ENCODE measurements around the gene NMRAL1.

NMRAL1 gene

DNA sequence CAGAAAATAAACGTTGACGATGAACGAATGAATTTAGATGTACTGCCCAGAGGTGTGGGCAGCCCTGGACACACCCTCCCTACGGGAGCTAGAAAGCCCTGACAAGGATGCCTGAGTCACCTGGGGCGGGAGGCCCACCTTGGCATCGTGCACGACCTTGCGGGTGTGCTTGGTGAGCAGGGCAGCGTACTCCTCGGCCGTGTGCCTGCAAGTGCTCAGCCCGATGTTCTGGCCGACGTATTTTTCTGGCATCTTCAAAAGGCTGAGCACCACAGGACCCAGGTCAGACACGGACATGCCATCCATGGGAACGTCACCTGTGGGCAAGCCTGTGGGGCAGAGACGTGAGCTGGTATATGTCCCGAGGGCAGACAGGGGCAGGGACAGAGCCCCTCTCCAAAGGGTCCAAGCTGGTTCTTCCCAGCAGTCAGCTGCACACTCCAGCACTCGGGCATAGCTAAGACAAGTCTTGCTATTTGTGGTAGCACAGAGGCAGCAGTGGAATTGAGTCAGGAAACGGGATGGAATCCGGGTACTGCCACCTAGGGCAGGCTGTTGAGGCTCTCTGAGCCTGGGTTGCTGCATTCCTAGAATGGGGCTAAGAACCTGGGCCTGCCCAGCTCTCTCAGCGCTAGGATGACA is 10.8 kb downstream of the NMRAL1 start:
- DNase-seq: no peak

DNA sequence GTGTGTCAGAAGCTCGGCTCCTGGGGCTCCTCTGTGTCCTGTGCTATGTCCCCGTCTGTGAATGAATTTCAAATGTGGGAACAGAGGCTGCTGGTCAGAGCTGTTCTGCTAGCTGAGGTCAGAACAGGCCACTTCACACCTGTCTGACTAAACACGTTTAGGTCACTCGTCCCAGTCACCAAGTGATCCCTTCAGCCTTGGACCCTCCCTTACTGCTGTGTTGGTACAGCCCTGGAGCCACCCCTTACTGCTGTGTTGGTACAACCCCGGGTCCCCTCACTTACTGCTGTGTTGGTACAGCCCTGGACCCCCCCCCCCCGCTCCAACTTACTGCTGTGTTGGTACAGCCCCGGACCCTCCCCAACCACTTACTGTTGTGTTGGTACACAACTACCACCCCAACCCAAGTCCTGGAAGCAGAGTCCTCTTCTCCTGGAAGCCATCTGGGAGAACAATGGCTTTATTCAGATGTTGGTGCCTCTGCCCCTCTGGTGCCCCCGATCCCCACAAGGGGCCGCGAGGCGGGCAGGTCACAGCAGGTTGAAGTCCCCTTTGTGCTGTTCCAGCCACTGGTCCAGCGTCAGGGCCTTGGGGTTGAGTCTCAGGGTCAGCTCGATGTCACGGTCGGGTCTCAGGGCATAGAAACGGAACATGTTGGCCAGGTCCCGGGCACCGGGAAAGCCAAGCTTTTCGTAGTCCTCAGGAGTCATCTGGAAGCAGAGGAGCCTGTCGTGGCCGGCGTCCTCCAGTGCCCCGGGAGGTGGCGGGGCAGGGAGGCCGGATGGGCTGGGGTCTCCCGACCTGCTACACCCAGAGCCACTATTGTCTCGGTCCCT is 13.0 kb downstream of the NMRAL1 start:
- no peak for DNase-seq

DNA sequence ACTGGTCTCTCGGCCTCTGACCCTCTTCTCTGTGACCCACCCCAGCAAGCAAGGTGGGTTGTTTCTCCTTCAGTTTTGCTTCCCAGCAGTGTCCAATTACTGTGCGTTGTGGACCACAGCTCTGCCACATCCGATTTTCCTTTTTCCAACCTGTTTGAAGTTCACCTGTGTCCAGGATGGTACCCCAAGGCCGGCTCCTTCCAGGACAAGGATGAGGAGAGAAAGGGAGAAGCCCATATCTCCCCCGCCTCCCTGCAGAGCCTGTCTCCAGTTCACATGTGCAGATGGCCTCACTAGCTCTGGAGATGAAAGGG is 13.5 kb downstream of the NMRAL1 start:
- DNase-seq: no peak

DNA sequence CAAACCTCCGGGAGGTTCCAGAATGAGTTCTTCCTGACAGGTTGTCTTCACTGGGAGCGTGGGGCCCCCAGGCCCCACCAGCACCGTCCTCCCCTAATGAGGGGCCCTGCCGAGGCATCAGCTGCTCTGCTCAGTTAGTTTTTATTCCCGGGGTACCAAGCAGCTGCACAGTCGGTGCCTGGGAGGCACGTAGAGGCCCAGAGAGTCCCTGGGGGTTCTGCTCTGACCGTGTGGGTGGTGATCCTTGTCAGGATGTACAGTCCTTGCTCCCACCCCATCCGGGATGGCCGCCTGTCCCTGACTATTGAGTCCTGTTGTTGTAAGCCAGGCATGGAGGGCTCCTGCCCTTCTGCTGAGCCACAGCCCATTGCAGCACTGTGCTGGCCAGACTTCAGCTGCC is 18.5 kb downstream of the NMRAL1 start:
- DNase-seq: no peak

DNA sequence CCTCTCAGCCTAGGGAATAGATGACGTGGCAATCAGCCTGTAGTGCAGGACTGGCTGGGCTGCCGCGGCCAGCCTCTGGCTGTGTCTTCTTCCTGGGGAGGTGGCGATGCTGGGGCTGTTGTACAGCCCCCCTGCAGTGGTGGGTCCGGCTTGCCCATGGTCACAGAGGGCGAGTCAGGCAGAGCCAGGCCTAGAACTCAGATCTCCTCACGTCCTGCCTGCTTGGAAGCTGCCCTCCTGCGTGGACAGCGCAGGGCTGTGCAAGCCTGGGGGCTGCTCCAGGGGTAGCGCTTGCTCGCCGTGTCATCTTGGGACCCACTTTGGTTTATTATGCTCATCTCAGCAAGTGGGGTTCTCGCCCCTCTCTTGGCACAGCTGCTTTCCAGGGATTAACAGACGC is 19.3 kb downstream of the NMRAL1 start:
- DNase-seq: no peak

DNA sequence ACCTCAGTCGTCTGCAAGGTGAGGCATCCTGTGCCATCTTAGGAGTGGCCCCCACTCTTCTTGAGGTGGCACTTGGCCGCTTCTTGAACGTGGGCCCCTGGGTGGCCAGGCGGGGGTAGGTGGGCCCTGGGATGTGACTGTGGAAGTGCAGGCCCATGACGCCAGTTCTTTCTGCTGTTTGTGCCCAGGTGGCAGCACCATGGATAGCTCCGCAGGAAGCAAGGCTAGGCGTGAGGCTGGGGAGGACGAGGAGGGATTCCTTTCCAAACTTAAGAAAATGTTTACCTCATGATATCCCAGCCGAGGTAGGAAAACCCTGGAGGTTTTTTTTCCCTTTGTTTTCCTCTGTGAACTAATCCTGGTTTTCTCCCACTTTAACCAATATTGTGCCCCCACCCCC is 19.8 kb downstream of the NMRAL1 start:
- no peak for DNase-seq

DNA sequence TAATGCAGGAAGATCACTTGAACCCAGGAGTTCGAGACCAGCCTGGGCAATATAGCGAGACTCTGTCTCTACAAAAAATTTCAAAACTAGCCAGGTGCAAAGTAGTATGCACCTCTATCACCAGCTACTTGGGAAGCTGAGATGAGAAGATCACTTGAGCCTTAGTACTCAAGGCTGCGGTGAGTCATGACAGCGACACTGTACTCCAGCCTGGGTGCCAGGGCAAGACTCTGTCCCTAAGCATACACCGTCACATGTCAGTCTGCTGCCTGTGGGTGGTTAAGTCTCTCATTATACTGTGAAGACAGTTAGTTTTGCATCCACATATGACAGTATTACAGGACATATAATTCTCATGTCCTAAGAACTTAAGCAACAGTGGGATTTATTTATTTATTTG is 21.8 kb downstream of the NMRAL1 start:
- no peak for DNase-seq

DNA sequence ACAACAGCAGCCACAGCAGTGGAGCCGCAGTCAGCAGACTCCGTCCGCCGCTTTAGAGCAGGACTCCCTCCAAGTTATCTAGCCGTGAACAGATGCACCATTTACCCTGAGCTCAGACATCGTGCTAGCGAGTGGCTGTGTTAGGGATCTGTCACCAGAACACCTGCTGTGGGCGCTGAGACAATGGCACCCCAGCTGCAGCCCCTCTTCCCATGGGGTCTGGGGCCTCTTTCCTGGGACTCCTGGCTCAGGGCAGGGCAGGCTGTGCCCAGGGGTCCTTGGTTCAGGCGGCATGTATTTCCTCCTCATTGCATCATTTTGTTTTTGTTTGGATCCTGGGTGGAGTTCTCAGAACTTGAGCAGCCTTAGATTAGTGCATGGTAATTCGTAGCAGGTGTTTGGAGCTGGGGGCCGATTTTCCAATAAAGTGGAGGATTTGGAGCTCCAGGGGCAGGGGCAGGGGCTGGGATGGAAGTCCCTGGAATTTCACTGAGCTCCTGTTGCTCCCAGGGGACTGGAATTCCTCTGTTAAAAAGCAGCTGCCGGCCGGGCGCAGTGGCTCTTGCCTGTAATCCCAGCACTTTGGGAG is 23.4 kb downstream of the NMRAL1 start:
- no peak for DNase-seq

DNA sequence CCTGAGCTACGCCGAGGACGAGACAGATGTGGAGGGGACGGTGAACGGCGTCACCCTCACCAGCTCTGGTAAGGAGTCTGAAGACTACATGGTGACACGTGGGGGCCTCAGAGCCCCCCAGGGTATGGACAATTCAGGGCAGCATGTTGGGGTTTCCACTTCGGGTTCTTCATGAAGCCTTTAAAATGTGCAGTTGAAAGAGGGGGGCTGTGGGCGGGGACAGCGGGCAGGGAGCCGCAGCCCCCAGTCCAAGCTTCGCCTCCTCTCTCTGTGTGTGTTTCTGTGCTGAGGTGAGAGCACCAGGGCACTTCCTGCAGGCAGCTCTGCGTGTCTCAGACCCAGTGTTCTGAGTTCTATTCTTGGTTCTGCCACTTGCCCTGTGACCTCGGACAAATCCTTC is 24.0 kb downstream of the NMRAL1 start:
- DNase-seq: no peak

DNA sequence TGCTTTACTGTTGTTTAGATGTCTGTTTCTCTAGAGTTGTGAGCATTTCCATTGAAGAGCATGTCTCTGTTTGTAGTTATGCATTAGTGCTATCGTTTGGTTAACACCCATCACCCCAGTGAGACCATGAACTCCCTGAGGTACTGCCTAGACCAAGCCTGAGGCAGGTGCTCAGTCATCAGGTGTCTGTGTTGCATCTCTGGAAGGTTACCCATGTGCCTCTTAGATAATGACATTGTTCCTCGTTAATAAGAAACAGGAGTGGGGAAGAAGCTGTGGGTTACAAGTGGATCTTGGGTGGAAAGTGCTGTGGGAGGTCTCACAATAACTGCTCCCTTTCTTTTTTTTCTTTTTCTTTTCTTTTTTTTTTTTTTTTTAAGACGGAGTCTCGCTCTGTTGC is 30.4 kb downstream of the NMRAL1 start:
- DNase-seq: no peak

DNA sequence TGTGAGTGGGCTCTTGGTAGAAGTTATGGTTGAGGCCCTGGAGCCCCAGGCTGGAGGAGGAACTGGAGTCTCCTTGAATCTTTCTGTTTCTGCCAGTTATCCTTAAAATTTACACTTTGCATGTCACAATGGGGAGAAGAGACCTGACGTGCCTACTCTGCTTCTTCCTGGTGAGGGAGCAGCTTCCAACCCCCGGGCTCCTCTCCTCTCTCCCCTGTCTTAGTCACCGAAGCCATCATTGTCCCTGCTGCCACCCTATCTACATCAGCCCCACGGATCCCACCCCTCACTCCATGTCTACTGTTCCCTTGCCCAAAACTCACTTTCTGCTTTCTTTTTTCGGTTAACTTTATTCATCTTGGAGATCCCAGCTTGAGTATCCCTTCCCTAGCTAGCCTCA is 31.2 kb downstream of the NMRAL1 start:
- DNase-seq: no peak

DNA sequence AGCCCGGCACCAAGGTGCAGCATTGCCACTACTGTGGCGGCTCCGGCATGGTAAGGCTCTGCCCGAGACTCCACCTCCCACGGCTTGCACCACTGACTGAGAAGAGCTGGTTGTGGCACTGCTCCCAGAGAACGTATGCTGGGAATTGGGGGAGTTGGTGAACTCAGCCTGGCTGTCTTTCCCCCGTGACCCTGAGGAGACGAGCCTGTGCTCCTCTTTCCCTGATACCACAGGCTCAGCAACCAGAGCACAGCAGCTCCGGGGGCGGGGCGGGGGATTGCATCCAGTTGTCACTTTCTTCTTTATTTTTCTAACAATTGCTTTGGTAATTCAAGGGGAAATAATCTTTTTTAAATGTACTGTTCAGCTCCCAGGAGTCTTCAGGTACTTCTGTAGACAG is 32.1 kb downstream of the NMRAL1 start:
- no peak for DNase-seq

DNA sequence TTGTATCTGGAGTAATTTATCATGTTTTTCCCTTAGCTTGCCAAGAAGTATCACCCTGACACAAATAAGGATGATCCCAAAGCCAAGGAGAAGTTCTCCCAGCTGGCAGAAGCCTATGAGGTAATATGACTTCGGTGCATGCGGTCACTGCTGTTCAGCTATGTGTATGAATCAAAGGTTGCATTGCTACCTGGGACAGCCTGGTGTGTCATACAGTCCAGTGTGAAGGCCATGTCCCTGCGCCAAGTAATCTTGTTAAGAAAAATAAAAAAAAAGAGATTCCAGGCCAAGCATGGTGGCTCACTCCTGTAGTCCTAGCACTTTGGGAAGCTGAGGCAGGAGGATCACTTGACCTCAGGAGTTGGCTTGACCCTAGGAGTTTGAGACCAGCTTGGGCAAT is 37.1 kb downstream of the NMRAL1 start:
- no peak for DNase-seq

DNA sequence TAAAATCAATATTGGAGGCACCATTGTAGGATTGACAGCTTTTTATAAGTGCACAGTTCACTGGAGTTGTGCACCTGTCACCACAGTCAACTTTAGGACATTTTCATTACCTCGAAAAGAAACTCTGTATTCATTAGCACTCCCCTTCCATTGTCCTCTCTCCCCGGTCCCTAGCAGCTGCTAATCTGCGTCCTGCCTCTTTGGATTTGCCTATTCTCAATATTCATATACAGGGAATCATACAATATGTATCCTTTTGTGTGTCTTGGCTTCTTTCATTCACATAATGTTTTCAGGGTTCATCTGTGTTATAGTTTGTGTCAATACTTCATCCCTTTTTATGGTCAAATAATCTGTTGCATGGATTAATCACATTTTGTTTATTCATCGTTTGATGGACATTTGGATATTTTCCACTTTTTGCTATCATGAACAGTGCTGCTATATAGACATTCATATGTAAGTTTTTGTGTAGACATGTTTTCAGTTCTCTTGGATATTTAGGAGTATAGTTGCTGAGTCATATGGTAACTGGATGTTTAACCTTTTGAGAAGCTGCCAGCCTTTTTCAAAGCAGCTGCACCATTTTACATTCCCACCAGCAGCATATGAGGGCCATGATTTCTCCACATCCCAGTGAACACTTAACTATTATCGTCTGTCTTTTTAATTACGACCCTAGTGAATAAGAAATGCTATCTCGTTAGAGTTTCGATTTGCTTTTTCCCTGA is 38.9 kb downstream of the NMRAL1 start:
- no peak for DNase-seq

DNA sequence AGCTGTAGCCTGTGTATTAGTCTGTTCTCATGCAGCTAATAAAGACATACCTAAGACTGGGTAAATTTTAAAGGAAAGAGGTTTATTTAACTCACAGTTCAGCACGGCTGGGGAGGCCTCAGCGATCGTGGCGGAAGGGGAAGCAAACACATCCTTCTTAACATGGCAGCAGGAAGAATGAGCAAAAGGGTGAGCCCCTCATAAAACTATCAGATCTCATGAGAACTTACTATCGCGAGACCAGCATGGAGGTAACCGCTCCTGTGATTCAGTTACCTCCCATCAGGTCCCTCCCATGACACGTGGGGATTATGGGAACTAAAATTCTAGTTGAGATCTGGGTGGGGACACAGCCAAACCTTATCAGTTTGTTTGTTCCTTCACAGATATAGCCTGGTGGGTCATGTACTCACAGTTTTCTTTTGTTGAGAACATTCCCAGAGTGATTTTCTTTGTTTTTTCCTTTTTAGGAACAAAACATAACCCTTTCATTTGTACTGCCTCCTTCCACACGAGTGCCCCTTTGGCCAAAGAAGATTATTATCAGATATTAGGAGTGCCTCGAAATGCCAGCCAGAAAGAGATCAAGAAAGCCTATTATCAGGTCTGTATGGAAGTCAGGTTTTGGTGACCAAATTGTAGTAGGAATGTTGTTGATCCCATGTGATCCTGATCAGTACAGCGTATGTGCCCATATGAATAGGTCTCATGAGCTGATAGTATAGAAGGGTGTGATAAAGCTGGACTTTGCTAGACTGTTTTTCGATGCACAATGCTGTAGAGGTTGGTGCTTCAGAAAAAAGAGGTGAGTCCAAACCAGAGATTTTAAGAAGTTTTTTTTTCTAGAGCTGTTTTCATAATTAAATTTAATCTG is 40.3 kb downstream of the NMRAL1 start:
- no peak for DNase-seq

DNA sequence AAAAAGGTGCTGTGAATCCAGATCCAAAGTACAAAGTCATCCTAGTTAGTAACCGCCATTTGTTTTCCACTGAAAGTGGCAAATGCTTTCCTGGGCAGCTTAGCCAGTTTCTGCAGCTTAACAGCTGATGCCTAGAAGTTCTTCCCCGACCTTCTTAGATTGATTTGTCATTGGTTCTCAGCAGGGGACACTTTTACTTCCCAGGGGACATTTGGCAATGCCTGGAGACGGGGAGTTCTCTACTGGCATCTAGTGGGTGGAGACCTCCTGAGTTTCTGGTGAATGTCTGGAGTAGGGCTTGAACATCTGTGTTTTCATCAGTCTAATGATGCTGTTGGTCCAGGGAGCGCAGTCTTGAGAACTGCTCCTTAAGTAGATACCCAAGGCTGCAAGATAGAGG is 41.2 kb downstream of the NMRAL1 start:
- DNase-seq: no peak

DNA sequence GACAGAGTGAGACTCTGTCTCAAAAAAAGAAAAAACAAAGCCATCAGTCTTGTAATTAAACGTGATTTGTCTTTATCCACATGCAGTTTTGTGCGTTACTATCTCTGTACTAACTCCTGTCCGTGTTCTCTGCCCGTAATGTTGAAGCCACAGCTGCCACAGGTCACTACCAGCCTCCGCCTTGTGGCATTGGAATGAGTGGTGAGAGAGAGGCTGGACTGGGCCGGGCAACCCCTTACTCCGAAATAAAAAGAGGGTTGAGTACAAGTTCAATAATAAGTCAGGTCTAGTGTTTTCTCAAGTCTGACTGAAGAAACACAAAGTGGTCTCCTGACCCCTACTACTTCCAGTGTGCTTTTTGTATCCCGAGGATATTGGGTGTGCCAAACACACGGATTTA is 43.4 kb downstream of the NMRAL1 start:
- no peak for DNase-seq

DNA sequence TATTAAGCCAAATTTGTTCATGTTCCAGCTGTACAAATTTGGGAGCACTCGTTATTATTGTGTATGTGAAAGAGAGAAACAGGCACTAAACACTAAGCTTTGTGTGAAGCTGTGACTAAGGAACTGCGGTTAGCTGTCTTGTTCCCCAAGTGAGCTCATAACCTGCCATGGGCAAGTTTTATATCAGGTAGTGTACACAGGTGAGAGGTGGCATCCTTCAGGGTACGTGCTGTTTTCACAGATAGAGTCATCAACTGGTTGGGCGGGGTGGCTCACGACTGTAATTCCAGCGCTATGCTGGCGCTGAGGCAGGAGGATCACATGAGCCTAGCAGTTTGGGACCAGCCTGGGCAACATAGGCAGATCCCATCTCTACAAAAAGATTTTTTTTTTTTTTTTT is 45.9 kb downstream of the NMRAL1 start:
- DNase-seq: no peak

DNA sequence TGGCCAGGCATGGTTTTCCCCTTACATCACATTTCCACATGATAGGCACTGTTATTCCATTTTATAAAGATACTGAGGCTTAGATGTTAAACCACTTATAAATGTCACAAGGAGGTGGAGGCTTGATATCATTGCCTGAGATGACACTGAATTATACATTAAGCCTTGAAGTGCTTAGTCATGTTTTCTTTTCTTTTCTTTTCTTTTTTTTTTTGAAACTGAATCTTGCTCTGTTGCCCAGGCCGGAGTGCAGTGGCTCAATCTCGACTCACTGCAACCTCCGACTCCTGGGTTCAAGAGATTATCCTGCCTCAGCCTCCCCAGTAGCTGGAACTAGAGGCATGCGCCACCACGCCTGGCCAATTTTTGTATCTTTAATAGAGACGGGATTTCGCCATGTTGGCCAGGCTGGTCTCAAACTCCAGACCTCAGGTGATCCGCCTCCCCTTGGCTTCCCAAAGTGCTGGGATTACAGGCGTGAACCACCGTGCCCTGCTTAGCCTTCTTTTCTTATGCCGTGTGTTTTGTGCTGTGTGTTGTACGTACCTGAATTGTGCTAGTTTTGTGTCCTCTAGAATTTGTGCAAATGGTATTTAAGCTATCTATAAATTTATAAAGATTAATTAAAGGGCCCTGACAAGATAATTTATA is 47.6 kb downstream of the NMRAL1 start:
- DNase-seq: no peak

DNA sequence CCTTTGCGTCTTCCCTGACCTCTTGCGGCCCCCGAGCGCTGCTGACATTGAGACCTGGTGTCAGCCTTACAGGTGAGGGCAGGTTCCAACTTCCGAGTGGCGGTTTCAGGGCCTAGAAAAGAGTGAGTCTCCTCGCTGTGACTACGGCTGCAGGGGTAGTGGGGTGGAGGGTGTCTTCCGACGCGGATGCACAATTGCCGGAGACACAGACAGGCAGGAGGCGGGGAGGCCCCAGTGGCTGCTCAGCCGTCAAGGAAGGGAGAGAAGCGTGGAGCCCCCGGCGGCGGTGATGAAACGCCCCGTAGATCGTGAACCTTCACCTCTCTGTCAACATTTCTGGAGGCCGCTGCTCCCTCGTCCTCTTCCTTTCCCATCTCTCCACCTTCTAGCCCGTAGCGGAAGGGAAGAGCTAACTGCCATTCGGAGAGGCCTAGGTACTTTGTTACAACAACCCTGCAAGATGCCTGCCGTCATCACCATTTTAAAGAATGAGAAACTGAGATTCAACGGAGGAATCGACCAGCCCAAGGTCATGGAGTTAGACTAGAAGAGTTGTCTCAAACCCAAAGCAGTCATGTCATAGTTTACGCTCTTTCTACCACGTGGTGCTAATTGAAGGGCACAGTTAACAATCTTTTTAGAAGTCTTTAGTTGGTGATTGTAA is 48.3 kb downstream of the NMRAL1 start:
- peak; percentile 11 for DNase-seq

DNA sequence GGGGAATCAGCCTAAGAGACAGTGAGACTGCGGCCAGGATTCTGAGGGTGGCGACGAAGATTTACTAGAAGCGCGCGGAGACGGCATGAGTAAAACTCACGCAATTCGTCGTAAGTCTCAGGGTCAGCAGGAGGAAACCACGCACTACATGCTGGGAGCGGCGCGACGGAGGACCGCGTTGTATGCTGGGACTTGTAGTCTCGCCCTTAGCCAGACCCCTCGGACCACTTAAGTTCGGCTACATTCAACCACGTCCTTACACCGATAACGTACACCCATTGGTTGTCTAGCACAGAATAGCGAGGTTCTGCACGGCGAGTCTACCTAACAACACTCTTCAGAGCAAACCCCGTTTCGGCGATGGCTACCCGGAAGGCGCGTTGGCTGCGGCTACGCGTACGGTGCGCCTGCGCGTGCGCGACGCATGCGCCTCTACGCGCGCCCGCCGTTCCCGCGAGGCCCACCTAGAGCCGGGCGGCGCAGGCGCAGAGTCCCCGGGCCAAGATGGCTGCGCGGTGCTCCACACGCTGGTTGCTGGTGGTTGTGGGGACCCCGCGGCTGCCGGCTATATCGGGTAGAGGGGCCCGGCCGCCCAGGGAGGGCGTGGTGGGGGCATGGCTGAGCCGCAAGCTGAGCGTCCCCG is 48.9 kb downstream of the NMRAL1 start, which contains the start of gene DNAJA3:
Gene DNAJA3 (plus strand): TSS at position 491 of the 643 bp plus-strand sequence. CDS start 14 bp downstream, at position 505.
- peak; percentile 98 for DNase-seq
